HepG2 (cell line): Measurements from ENCODE around the gene LMCD1. TPM values are rescaled to one million over a fixed set of nuclear protein-coding genes. Genes with fewer than 3 reads are reported as not detected.
A peak's percentile ranks its signal among the peaks of the same experiment; 100 is the strongest.

Experiments used
- HNRNPK ChIP-seq: fragments of 200-400 bp; formaldehyde crosslinking; IDR thresholded peaks from 2 replicates; pipeline ENCODE4 v1.6.1; 2018; ENCODE audit warnings: low read length, low read depth, moderate library complexity, mild to moderate bottlenecking; ENCODE audit not compliant: poor library complexity, severe bottlenecking
- HOXA5 ChIP-seq: sonication (generic); formaldehyde crosslinking; IDR thresholded peaks from 2 replicates; pipeline ENCODE4 v1.4.0; 2020; ENCODE audit warnings: missing genetic modification reagents
- KDM5A ChIP-seq: fragments of 200-600 bp; sonication (generic); IDR thresholded peaks from 2 replicates; pipeline ENCODE4 v1.7.0; 2018; ENCODE audit warnings: antibody characterized with exemption, mild to moderate bottlenecking, low read length, borderline replicate concordance
- KLF11 ChIP-seq: IDR thresholded peaks from 2 replicates; pipeline ENCODE4 v1.6.1; 2016; ENCODE audit warnings: missing compliant biosample characterization
- RFXANK ChIP-seq: IDR thresholded peaks from 2 replicates; pipeline ENCODE4 v1.6.1; 2016
- SMC3 ChIP-seq: IDR thresholded peaks from 2 replicates; pipeline ENCODE4 v1.6.1; 2011; ENCODE audit warnings: low read length, improper control_type of control experiment
- WIZ ChIP-seq: sonication (generic); formaldehyde crosslinking; IDR thresholded peaks from 2 replicates; pipeline ENCODE4 v1.5.1; 2020; ENCODE audit warnings: mild to moderate bottlenecking, missing genetic modification reagents
- ZNF124 ChIP-seq: sonication (generic); formaldehyde crosslinking; IDR thresholded peaks from 2 replicates; pipeline ENCODE4 v1.4.0; 2020; ENCODE audit warnings: missing genetic modification reagents
- ZNF17 ChIP-seq: sonication (generic); formaldehyde crosslinking; IDR thresholded peaks from 2 replicates; pipeline ENCODE4 v1.5.0; 2020; ENCODE audit warnings: mild to moderate bottlenecking, missing genetic modification reagents
- ZNF225 ChIP-seq: sonication (generic); formaldehyde crosslinking; IDR thresholded peaks from 2 replicates; pipeline ENCODE4 v1.4.0; 2020; ENCODE audit warnings: mild to moderate bottlenecking, missing genetic modification reagents
- ZNF510 ChIP-seq: sonication (generic); formaldehyde crosslinking; IDR thresholded peaks from 2 replicates; pipeline ENCODE4 v1.4.0; 2020; ENCODE audit warnings: low read depth, mild to moderate bottlenecking, missing genetic modification reagents
- ZNF614 ChIP-seq: IDR thresholded peaks from 2 replicates; pipeline ENCODE4 v1.6.1; 2018; ENCODE audit warnings: missing biosample characterization, missing genetic modification reagents, inconsistent platforms, borderline replicate concordance
- polyA plus RNA-seq, 8 experiments: library from polyadenylated mRNA; depleted of rRNA in 3 of 8; stranded (reverse) in 7 of 8; unstranded in 1 of 8; fragments of >200 nt; fragmentation: Illumina TruSeq in 4 of 8; extraction: Trizol in 4 of 8; gene quantifications; 2 replicates each; pipeline versions ENCODE4 v1.2.1 to v1.2.3, GENCODE V29; 2011 to 2016; ENCODE audit warnings: low read depth in 4 of 8, missing spikeins in 1 of 8, mixed read lengths in 1 of 8; ENCODE audit not compliant: insufficient read depth in 1 of 8
- total RNA-seq, 5 experiments: library from RNA; depleted of rRNA; stranded (reverse); fragments of >200 nt; fragmentation: Illumina TruSeq; extraction: Trizol; gene quantifications; 2 replicates each; pipeline ENCODE4 v1.2.3, GENCODE V29; 2016; ENCODE audit warnings: low read depth in 1 of 5
- TF ChIP-seq, protein P1 (sequence below): sonication (generic); formaldehyde crosslinking; IDR thresholded peaks from 2 replicates; pipeline ENCODE4 v1.4.0; 2020; ENCODE audit warnings: missing genetic modification reagents
- TF ChIP-seq, protein P2 (sequence below): sonication (generic); formaldehyde crosslinking; IDR thresholded peaks from 2 replicates; pipeline ENCODE4 v1.5.1; 2020; ENCODE audit warnings: missing genetic modification reagents, mild to moderate bottlenecking, borderline replicate concordance
- TF ChIP-seq, protein P3 (sequence below): sonication (generic); formaldehyde crosslinking; IDR thresholded peaks from 2 replicates; pipeline ENCODE4 v1.5.0; 2020; ENCODE audit warnings: mild to moderate bottlenecking, missing genetic modification reagents
- TF ChIP-seq, protein P4 (sequence below): sonication (generic); formaldehyde crosslinking; IDR thresholded peaks from 2 replicates; pipeline ENCODE4 v1.9.0; 2021; ENCODE audit warnings: mild to moderate bottlenecking, missing genetic modification reagents

LMCD1 gene
- total and polyA plus RNA-seq, 2 of the 13 experiments (the other 11 are each of a cell fraction or from before 2014, with no cell fraction given), result 6.2 to 7.1 TPM

DNA sequence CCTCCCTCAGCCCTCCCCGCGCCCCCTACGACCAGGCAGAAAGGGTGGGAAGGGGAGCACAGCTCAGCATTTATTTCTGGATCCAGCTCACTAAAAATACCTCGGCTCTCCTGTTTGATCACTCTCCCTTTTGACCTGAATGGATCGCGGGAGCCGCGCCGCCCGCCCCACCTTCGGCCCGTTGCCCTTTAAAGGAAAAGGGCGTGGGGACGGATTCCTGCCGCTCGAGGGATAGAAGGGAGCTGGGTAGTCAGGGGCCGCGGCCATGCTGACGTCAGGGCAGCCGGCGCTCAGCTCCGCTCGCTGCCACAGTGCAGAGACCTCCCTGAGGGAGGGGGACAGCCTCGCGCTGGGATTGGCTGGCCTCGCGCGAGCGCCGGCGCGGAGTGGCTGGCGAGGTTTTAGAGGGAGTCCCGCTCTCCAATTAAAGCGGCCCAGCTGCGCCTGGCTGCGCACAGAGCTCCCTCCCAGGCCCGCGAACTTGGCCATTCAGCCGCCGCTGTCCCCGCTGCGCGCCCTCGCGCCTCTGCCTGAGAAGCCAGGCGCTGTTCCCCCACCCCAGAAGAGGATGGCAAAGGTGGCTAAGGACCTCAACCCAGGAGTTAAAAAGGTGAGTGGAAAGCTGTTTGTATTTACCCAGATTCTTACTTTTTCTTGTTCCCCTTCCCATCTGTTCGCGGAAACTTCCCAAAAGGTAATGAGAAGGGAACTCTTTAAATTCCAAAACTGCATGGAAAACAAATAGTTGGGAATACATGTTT lies at the start of gene LMCD1 (continued):
- TF ChIP-seq, protein P1, sequence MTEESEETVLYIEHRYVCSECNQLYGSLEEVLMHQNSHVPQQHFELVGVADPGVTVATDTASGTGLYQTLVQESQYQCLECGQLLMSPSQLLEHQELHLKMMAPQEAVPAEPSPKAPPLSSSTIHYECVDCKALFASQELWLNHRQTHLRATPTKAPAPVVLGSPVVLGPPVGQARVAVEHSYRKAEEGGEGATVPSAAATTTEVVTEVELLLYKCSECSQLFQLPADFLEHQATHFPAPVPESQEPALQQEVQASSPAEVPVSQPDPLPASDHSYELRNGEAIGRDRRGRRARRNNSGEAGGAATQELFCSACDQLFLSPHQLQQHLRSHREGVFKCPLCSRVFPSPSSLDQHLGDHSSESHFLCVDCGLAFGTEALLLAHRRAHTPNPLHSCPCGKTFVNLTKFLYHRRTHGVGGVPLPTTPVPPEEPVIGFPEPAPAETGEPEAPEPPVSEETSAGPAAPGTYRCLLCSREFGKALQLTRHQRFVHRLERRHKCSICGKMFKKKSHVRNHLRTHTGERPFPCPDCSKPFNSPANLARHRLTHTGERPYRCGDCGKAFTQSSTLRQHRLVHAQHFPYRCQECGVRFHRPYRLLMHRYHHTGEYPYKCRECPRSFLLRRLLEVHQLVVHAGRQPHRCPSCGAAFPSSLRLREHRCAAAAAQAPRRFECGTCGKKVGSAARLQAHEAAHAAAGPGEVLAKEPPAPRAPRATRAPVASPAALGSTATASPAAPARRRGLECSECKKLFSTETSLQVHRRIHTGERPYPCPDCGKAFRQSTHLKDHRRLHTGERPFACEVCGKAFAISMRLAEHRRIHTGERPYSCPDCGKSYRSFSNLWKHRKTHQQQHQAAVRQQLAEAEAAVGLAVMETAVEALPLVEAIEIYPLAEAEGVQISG (CRISPR knock-in tag), result peak; percentile 82
- peak; percentile 85 for TF ChIP-seq HOXA5 (CRISPR knock-in tag)
- no peak for TF ChIP-seq SMC3
- peak; percentile 78; the same call in 1 of the 2 replicates for TF ChIP-seq ZNF124 (CRISPR knock-in tag)
- TF ChIP-seq ZNF510 (CRISPR knock-in tag), result peak; percentile 93
- 0 out of 2 replicates have a peak, but pooled peaks have one; percentile 57 for TF ChIP-seq ZNF17 (CRISPR knock-in tag)
- TF ChIP-seq, protein P2, sequence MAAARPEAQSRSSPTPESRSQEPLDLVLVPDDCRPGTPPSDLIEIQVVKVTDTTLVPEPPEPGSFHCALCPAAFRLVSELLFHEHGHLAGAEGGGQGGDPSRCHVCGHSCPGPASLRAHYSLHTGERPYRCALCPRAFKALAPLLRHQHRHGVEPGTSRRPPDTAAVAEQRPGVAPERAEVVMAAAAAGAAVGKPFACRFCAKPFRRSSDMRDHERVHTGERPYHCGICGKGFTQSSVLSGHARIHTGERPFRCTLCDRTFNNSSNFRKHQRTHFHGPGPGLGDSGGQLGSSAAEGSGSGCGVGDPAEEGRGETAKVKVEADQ, result no peak
- TF ChIP-seq ZNF225 (CRISPR knock-in tag), result no peak; the same call in 1 of the 2 replicates
- 0 out of 2 replicates have a peak, but pooled peaks have one; percentile 88 for TF ChIP-seq KLF11
- TF ChIP-seq, protein P3, sequence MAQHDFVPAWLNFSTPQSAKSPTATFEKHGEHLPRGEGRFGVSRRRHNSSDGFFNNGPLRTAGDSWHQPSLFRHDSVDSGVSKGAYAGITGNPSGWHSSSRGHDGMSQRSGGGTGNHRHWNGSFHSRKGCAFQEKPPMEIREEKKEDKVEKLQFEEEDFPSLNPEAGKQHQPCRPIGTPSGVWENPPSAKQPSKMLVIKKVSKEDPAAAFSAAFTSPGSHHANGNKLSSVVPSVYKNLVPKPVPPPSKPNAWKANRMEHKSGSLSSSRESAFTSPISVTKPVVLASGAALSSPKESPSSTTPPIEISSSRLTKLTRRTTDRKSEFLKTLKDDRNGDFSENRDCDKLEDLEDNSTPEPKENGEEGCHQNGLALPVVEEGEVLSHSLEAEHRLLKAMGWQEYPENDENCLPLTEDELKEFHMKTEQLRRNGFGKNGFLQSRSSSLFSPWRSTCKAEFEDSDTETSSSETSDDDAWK (CRISPR knock-in tag), result no peak
- TF ChIP-seq, protein P4, sequence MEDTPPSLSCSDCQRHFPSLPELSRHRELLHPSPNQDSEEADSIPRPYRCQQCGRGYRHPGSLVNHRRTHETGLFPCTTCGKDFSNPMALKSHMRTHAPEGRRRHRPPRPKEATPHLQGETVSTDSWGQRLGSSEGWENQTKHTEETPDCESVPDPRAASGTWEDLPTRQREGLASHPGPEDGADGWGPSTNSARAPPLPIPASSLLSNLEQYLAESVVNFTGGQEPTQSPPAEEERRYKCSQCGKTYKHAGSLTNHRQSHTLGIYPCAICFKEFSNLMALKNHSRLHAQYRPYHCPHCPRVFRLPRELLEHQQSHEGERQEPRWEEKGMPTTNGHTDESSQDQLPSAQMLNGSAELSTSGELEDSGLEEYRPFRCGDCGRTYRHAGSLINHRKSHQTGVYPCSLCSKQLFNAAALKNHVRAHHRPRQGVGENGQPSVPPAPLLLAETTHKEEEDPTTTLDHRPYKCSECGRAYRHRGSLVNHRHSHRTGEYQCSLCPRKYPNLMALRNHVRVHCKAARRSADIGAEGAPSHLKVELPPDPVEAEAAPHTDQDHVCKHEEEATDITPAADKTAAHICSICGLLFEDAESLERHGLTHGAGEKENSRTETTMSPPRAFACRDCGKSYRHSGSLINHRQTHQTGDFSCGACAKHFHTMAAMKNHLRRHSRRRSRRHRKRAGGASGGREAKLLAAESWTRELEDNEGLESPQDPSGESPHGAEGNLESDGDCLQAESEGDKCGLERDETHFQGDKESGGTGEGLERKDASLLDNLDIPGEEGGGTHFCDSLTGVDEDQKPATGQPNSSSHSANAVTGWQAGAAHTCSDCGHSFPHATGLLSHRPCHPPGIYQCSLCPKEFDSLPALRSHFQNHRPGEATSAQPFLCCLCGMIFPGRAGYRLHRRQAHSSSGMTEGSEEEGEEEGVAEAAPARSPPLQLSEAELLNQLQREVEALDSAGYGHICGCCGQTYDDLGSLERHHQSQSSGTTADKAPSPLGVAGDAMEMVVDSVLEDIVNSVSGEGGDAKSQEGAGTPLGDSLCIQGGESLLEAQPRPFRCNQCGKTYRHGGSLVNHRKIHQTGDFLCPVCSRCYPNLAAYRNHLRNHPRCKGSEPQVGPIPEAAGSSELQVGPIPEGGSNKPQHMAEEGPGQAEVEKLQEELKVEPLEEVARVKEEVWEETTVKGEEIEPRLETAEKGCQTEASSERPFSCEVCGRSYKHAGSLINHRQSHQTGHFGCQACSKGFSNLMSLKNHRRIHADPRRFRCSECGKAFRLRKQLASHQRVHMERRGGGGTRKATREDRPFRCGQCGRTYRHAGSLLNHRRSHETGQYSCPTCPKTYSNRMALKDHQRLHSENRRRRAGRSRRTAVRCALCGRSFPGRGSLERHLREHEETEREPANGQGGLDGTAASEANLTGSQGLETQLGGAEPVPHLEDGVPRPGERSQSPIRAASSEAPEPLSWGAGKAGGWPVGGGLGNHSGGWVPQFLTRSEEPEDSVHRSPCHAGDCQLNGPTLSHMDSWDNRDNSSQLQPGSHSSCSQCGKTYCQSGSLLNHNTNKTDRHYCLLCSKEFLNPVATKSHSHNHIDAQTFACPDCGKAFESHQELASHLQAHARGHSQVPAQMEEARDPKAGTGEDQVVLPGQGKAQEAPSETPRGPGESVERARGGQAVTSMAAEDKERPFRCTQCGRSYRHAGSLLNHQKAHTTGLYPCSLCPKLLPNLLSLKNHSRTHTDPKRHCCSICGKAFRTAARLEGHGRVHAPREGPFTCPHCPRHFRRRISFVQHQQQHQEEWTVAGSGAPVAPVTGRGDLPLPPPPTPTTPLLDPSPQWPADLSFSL (CRISPR knock-in tag), result peak; percentile 28; the same call in 1 of the 2 replicates
- TF ChIP-seq WIZ (CRISPR knock-in tag), result peak; percentile 77
- no peak for TF ChIP-seq KDM5A
- peak; percentile 75; the same call in 1 of the 2 replicates for TF ChIP-seq ZNF614 (CRISPR knock-in tag)
- TF ChIP-seq HNRNPK, result no peak
- peak; percentile 79 for TF ChIP-seq RFXANK
